ENCODE results near the gene ADGRF1. TPM values are rescaled to one million over a fixed set of nuclear protein-coding genes. Genes with fewer than 3 reads are reported as not detected.
A peak's percentile ranks its signal among the peaks of the same experiment; 100 is the strongest.
"Not testable (repeated sequence)": the region's sequence is repeated elsewhere in the genome, so short reads cannot be mapped to it uniquely, and the experiment has no call there.

The ADGRF1 gene
- total RNA-seq, 2 experiments from 2014 or later, result not detected

GRCh38 chr6:47056832-47057231 lies 14.7 kb upstream of the ADGRF1 start:
- CTCF ChIA-PET, result no interaction called here
- peaks cover 12% of the 10 kb centered on the region for H3K27me3 Mint-ChIP-seq (ENCODE audit: low read depth)
- intact Hi-C loops (cut with micrococcal nuclease), result no loop called here
- H3K9me3 Mint-ChIP-seq, result peaks cover 1% of the 10 kb centered on the region
- no peak overlapping the region for H3K27ac Mint-ChIP-seq
- no peaks in the 10 kb centered on the region for H3K36me3 Mint-ChIP-seq (ENCODE audit: low read depth)
- no peak overlapping the region for H3K4me3 Mint-ChIP-seq
- no peak for DNase-seq
- no peaks in the 10 kb centered on the region for H3K4me1 Mint-ChIP-seq (ENCODE audit: low read depth)

GRCh38 chr6:47054302-47054701 lies 12.2 kb upstream of the ADGRF1 start:
- H3K9me3 Mint-ChIP-seq; DNase-seq; H3K27ac Mint-ChIP-seq; H3K36me3 Mint-ChIP-seq (ENCODE audit: low read depth); intact Hi-C loops (cut with micrococcal nuclease); H3K4me1 Mint-ChIP-seq (ENCODE audit: low read depth); CTCF ChIA-PET; H3K27me3 Mint-ChIP-seq (ENCODE audit: low read depth); H3K4me3 Mint-ChIP-seq: not testable (repeated sequence)

DNA sequence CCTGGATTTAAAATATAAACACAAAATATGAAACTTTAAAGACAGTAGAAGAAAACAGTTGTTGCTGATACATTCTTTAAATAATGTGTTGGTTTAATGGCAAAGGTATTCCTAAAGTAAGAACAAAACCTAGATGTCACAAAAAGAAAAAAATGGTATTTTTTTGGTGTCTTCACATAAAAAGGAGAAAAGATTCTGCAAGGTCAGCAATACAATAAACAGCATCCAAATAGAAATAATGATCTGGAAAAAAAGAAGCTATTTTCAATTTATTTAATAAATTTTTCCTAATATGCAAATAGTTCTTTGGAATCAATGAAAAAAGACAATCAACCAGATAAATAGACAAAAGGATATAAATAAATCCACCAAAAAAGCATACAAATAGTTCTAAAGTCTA lies 6.5 kb upstream of the ADGRF1 start:
- H3K27me3 Mint-ChIP-seq (ENCODE audit: low read depth), result peaks cover 8% of the 10 kb centered on the region
- H3K4me3 Mint-ChIP-seq, result no peak overlapping the region
- no peaks in the 10 kb centered on the region for H3K9me3 Mint-ChIP-seq
- H3K36me3 Mint-ChIP-seq (ENCODE audit: low read depth), result no peaks in the 10 kb centered on the region
- no peaks in the 10 kb centered on the region for H3K4me1 Mint-ChIP-seq (ENCODE audit: low read depth)
- CTCF ChIA-PET, result interaction anchor here (3.4 kb wide), 1 partner anchor 200 kb away, joined by 25 read pairs; no protein-coding TSS in a partner anchor
- intact Hi-C loops (cut with micrococcal nuclease), result loop anchor here (10.0 kb wide), 1 partner anchor 824 kb away; no protein-coding TSS in a partner anchor
- H3K27ac Mint-ChIP-seq, result no peak overlapping the region
- DNase-seq, result no peak

DNA sequence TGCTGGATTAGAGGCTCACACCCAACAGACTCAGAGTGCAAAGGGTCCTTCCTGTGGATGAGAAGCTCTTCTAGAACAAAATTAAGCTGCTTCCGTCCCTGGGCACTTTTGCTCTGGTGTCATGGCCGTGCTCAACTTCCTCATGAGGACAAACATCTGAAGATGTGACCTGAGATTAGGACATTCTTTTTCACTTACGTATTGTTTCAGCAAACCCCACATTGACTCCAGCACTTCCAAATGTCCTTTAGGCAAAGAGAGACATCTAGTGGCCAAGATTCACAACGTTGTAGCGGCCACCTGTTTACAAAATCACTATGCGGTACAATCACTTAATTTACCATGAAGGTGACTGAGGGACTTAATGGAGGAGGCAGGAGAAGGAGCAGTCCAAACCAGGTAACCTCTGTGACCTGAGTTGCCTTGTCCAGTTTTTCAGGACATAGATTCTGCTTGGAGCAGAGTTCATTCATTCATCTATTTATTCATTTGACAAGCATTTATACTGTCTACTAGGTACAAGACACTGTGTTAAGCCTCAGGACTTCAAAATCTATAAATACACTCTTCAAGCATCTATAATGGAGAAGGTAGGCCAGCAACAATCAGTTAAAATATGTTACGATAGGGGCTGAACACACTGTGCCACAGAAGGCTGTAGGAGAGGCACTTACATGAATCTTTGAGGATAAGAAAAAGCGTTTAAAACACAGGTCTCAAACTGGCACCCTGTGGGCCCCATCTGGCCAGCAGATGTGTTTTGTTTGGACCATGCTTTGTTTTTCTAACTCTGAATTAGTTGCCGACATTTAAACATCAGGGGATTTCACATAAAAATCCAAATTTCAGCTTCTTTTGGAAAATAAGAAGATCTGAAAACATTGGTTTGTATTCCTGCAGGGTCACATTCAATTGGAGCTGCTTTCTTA lies 5.6 kb upstream of the ADGRF1 start:
- Mint-ChIP-seq H3K36me3 (ENCODE audit: low read depth) (no peaks in the 10 kb centered on the region), H3K9me3 (no peaks in the 10 kb centered on the region), H3K27me3 (ENCODE audit: low read depth) (peaks cover 7% of the 10 kb centered on the region), H3K4me1 (ENCODE audit: low read depth) (no peaks in the 10 kb centered on the region), H3K4me3 (no peak overlapping the region), H3K27ac (no peak overlapping the region)
- CTCF ChIA-PET, result interaction anchor here (0.6 to 3.4 kb wide), 9 partner anchors 25 to 956 kb away, joined by 3 to 25 read pairs (median 3); no protein-coding TSS in a partner anchor
- peak; percentile 49 for DNase-seq
- intact Hi-C loops (cut with micrococcal nuclease), result loop anchor here (1.0 to 10.0 kb wide), 4 partner anchors 198 to 823 kb away; no protein-coding TSS in a partner anchor

DNA sequence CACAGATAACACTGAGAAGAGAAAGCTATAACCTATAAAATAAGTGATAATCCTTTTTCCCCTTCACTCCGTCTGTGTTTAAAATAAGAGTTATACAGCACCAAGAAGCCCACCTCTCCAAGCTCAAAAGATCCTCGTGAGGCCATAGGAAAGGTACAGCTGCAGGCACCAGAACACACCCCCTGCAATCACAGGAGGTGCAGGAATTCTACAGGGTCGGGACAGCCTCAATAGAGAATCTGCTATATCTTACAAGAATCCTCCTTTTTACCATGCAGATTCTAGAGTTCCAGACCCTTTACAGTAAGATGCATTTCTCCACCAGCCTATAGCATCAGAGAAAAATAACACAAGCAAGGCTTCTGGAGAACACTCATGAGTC lies 5.0 kb upstream of the ADGRF1 start:
- no peaks in the 10 kb centered on the region for H3K4me1 Mint-ChIP-seq (ENCODE audit: low read depth)
- intact Hi-C loops (cut with micrococcal nuclease), result loop anchor here (1.0 to 10.0 kb wide), 4 partner anchors 198 to 822 kb away; no protein-coding TSS in a partner anchor
- H3K27ac Mint-ChIP-seq, result no peak overlapping the region
- no peaks in the 10 kb centered on the region for H3K9me3 Mint-ChIP-seq
- no peaks in the 10 kb centered on the region for H3K36me3 Mint-ChIP-seq (ENCODE audit: low read depth)
- CTCF ChIA-PET, result interaction anchor here (0.6 to 3.4 kb wide), 9 partner anchors 24 to 956 kb away, joined by 3 to 25 read pairs (median 3); no protein-coding TSS in a partner anchor
- H3K27me3 Mint-ChIP-seq (ENCODE audit: low read depth), result peaks cover 7% of the 10 kb centered on the region
- H3K4me3 Mint-ChIP-seq, result no peak overlapping the region
- DNase-seq, result no peak

GRCh38 chr6:47044397-47044796 lies 2.3 kb upstream of the ADGRF1 start:
- no peak for DNase-seq
- Mint-ChIP-seq H3K4me1 (ENCODE audit: low read depth) (no peaks in the 10 kb centered on the region), H3K9me3 (no peaks in the 10 kb centered on the region), H3K27ac (no peak overlapping the region), H3K36me3 (ENCODE audit: low read depth) (no peaks in the 10 kb centered on the region), H3K27me3 (ENCODE audit: low read depth) (peaks cover 8% of the 10 kb centered on the region), H3K4me3 (no peak overlapping the region)
- intact Hi-C loops (cut with micrococcal nuclease), result loop anchor here (10.0 kb wide), 1 partner anchor 820 kb away; no protein-coding TSS in a partner anchor
- CTCF ChIA-PET, result interaction anchor here (1.1 kb wide), 1 partner anchor 195 kb away, joined by 3 read pairs; no protein-coding TSS in a partner anchor

GRCh38 chr6:47043286-47043685 lies 1.2 kb upstream of the ADGRF1 start:
- intact Hi-C loops (cut with micrococcal nuclease), result loop anchor here (10.0 kb wide), 1 partner anchor 818 kb away; no protein-coding TSS in a partner anchor
- Mint-ChIP-seq H3K27ac (no peak overlapping the region), H3K4me1 (ENCODE audit: low read depth) (no peaks in the 10 kb centered on the region), H3K27me3 (ENCODE audit: low read depth) (peaks cover 11% of the 10 kb centered on the region), H3K4me3 (no peak overlapping the region), H3K9me3 (no peaks in the 10 kb centered on the region), H3K36me3 (ENCODE audit: low read depth) (no peaks in the 10 kb centered on the region)
- CTCF ChIA-PET, result no interaction called here
- DNase-seq, result no peak

GRCh38 chr6:47041741-47042140 lies 391 bp downstream of the ADGRF1 start:
- H3K27ac Mint-ChIP-seq, result no peak overlapping the region
- CTCF ChIA-PET, result no interaction called here
- DNase-seq, result no peak
- no peaks in the 10 kb centered on the region for H3K36me3 Mint-ChIP-seq (ENCODE audit: low read depth)
- intact Hi-C loops (cut with micrococcal nuclease), result loop anchor here (10.0 kb wide), 1 partner anchor 817 kb away; no protein-coding TSS in a partner anchor
- no peaks in the 10 kb centered on the region for H3K9me3 Mint-ChIP-seq
- no peaks in the 10 kb centered on the region for H3K4me1 Mint-ChIP-seq (ENCODE audit: low read depth)
- peaks cover 9% of the 10 kb centered on the region for H3K27me3 Mint-ChIP-seq (ENCODE audit: low read depth)
- no peak overlapping the region for H3K4me3 Mint-ChIP-seq

DNA sequence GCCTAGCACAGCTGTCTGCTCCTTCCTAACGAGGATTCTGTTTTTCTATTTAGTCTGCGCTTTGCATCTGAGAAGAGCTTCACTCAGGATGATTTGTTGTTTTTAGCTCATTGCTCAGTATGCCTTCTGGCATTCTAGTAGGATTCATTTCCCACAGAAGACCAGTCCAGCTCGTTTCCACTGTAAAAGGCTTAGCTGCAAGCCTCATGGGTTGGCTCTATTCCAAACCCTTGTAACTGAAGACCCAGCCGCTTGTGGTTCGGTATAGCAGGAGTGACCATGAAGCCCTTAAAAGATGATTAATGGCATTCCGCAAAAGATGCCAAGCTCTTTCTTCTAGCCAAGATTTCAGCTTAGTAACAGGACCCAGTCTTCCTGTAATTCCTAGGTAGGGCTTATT lies 7.2 kb downstream of the ADGRF1 start:
- CTCF ChIA-PET, result no interaction called here
- H3K36me3 Mint-ChIP-seq (ENCODE audit: low read depth), result no peaks in the 10 kb centered on the region
- no peak overlapping the region for H3K4me3 Mint-ChIP-seq
- H3K4me1 Mint-ChIP-seq (ENCODE audit: low read depth), result no peaks in the 10 kb centered on the region
- H3K9me3 Mint-ChIP-seq, result no peaks in the 10 kb centered on the region
- intact Hi-C loops (cut with micrococcal nuclease), result no loop called here
- H3K27ac Mint-ChIP-seq, result no peak overlapping the region
- no peak for DNase-seq
- peaks cover 15% of the 10 kb centered on the region for H3K27me3 Mint-ChIP-seq (ENCODE audit: low read depth)

- H3K27me3 Mint-ChIP-seq (ENCODE audit: low read depth), result peaks cover 14% of the 10 kb centered on the region
- H3K27ac Mint-ChIP-seq, result no peak overlapping the region
- CTCF ChIA-PET, result no interaction called here
- intact Hi-C loops (cut with micrococcal nuclease), result no loop called here
- H3K9me3 Mint-ChIP-seq, result no peaks in the 10 kb centered on the region
- no peaks in the 10 kb centered on the region for H3K4me1 Mint-ChIP-seq (ENCODE audit: low read depth)
- no peak for DNase-seq
- no peak overlapping the region for H3K4me3 Mint-ChIP-seq
- no peaks in the 10 kb centered on the region for H3K36me3 Mint-ChIP-seq (ENCODE audit: low read depth)
These were observed 7.7 kb downstream of the ADGRF1 start for GRCh38 chr6:47034421-47034820.

- H3K9me3 Mint-ChIP-seq, result no peaks in the 10 kb centered on the region
- DNase-seq, result no peak
- H3K27ac Mint-ChIP-seq, result no peak overlapping the region
- CTCF ChIA-PET, result no interaction called here
- no peaks in the 10 kb centered on the region for H3K4me1 Mint-ChIP-seq (ENCODE audit: low read depth)
- H3K4me3 Mint-ChIP-seq, result no peak overlapping the region
- intact Hi-C loops (cut with micrococcal nuclease), result no loop called here
- H3K27me3 Mint-ChIP-seq (ENCODE audit: low read depth), result peaks cover 10% of the 10 kb centered on the region
- no peaks in the 10 kb centered on the region for H3K36me3 Mint-ChIP-seq (ENCODE audit: low read depth)
These were observed 9.0 kb downstream of the ADGRF1 start for GRCh38 chr6:47032974-47033765.

DNA sequence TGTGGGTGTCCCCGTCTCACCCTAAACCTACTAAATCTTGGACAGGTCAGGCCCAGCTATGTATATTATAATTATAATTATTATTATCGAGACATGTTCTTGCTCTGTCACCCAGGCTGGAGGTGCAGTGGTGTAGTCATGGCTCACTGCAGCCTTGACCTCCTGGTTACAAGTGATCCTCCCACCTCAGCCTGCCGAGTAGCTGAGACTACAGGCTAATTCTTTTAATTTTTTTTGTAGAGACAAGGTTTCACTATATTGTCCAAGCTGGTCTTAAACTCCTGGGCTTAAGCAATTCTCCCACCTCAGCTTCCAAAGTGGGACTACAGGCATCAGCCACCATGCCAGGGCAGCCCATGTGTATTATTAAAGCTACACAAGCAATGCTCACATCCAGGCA lies 10.5 kb downstream of the ADGRF1 start:
- DNase-seq, result no peak
- CTCF ChIA-PET, result no interaction called here
- no peaks in the 10 kb centered on the region for H3K4me1 Mint-ChIP-seq (ENCODE audit: low read depth)
- no peaks in the 10 kb centered on the region for H3K36me3 Mint-ChIP-seq (ENCODE audit: low read depth)
- no peak overlapping the region for H3K27ac Mint-ChIP-seq
- intact Hi-C loops (cut with micrococcal nuclease), result no loop called here
- H3K9me3 Mint-ChIP-seq, result no peaks in the 10 kb centered on the region
- no peak overlapping the region for H3K4me3 Mint-ChIP-seq
- peaks cover 9% of the 10 kb centered on the region for H3K27me3 Mint-ChIP-seq (ENCODE audit: low read depth)
